ENCODE measurements around the gene CSNK1E.

CSNK1E gene

DNA sequence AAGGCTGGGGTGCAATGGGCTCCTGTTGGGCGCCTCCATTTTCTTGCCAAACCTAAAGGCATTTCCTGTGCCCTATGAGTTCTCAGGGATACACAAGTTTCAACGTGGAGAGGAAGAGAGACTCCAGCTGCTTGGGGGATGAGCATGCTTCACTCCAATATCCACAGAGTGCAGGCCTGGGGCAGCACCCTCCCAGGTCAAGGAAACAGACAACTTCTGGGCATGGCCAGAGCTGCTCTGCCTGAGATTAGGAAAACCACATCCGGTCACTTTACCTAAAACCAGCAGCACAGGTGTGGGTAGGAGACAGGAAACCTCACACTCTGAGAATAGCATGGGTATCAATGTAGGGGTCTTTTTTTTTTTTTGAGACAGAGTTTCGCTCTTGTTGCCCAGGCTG is 73.1 kb downstream of the CSNK1E start:
- DNase-seq (ENCODE audit: low read depth, low spot score) = no peak
- ChIA-PET CTCF (no interaction called here), POLR2A (no interaction called here)
- TF ChIP-seq, protein P1, sequence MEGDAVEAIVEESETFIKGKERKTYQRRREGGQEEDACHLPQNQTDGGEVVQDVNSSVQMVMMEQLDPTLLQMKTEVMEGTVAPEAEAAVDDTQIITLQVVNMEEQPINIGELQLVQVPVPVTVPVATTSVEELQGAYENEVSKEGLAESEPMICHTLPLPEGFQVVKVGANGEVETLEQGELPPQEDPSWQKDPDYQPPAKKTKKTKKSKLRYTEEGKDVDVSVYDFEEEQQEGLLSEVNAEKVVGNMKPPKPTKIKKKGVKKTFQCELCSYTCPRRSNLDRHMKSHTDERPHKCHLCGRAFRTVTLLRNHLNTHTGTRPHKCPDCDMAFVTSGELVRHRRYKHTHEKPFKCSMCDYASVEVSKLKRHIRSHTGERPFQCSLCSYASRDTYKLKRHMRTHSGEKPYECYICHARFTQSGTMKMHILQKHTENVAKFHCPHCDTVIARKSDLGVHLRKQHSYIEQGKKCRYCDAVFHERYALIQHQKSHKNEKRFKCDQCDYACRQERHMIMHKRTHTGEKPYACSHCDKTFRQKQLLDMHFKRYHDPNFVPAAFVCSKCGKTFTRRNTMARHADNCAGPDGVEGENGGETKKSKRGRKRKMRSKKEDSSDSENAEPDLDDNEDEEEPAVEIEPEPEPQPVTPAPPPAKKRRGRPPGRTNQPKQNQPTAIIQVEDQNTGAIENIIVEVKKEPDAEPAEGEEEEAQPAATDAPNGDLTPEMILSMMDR (IDR thresholded peaks at IDR 0.05; ENCODE audit: insufficient read depth, low read length, missing control alignments) = no peak
- H3K4me3 ChIP-seq (ENCODE audit: low read depth, low read length) = no peak overlapping the region

DNA sequence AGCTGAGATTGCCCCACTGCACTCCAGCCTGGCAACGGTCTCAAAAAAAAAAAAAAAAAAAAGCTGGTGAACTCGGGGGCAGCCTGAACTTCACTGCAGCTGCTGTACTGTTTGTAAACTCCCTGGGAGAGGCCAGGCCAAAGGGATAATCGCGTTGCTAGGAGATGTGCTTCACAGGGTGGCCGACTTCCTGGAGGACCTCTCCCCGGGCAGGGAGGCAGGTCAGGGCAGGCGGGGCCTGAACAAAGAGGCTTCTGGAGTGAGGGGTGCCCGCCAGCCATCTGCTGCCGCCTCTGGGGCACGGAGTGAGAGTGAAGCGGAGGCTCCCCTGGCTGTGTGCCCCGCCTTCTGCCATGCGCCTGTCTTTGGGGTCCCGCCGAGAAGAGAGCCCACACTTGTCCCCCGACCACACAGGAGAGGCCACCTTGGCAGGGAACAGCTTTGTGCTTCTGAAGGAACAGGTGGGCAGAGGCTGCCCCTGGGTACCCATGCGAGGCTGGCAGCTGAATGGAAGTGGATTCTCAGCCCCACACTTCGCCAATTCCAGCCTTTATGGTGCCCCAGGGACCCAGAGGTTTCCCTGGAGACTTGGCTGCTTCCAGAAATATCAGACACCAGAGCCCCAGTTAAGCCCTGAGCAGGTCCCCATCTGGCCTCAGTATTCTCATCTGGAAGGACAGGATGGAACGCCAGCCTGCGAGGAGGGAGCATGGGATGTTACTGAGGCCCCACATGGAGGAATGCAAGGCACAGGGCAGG is 74.0 kb downstream of the CSNK1E start:
- CTCF ChIA-PET = interaction anchor here (0.9 kb wide), 1 partner anchor 127 kb away, joined by 3 read pairs; no protein-coding TSS in a partner anchor
- DNase-seq (ENCODE audit: low read depth, low spot score) = no peak
- TF ChIP-seq, protein P1 (IDR thresholded peaks at IDR 0.05; ENCODE audit: insufficient read depth, low read length, missing control alignments) = no peak
- POLR2A ChIA-PET = no interaction called here
- H3K4me3 ChIP-seq (ENCODE audit: low read depth, low read length) = no peak overlapping the region

DNA sequence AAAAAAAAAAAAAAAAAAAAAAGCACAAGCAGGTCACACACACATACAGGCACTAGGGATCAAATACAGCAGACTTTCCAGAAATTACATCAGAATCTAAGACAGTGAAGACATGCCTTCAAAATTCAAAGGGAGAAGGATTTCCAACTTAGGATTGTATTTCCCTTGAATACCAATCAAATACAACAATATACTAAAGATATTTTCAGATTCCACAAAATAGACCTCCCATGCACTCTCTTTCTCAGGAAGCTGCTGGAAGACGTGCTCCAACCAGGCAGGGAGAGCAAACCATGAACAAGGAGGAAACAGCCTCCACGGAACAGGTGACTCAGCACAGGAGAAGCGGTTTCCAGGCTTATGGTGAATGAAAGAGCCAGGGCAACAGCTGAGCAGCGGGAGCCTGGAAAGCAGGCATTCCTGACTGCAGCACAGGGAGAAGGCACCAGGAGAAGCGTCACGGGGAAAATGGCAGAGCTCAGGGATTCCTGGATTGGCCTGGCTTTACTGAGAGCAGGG is 76.4 kb downstream of the CSNK1E start:
- TF ChIP-seq, protein P1 (IDR thresholded peaks at IDR 0.05; ENCODE audit: insufficient read depth, low read length, missing control alignments) = no peak
- no peak overlapping the region for H3K4me3 ChIP-seq (ENCODE audit: low read depth, low read length)
- DNase-seq (ENCODE audit: low read depth, low spot score) = peak; percentile 65
- ChIA-PET CTCF (interaction anchor here (1.6 to 1.8 kb wide), 3 partner anchors 10 to 332 kb away, joined by 3 to 6 read pairs (median 4); no protein-coding TSS in a partner anchor), POLR2A (interaction anchor here (1.3 kb wide), 1 partner anchor 39 kb away, joined by 5 read pairs; the partner anchor contains the start of gene MAFF)

Measured in AG04449 (cell line).